GM18873 (cell line): ENCODE measurements around the gene PIK3R6.

Experiments
- ATAC-seq: cut with Tn5 transposase; IDR thresholded peaks from one replicate; pipeline ENCODE4 v1.9.1; 2021; ENCODE audit warnings: mild to moderate bottlenecking, moderate library complexity, moderate number of reproducible peaks; ENCODE audit not compliant: unreplicated experiment, low FRiP score

PIK3R6 gene

GRCh38 chr17:8798846-8799569, 68.5 kb downstream of the PIK3R6 start, which contains the start of gene MFSD6L:
Gene MFSD6L, minus strand, starts transcription at chr17:8799365. Its CDS starts 245 bp downstream, at chr17:8799120.
- ATAC-seq: no peak

- no peak for ATAC-seq
Observed at GRCh38 chr17:8798176-8798845, 69.2 kb downstream of the PIK3R6 start.

- ATAC-seq: no peak
Observed at GRCh38 chr17:8797621-8798175, 69.8 kb downstream of the PIK3R6 start.

- no peak for ATAC-seq
Observed at GRCh38 chr17:8794636-8795035, 72.8 kb downstream of the PIK3R6 start.

- no peak for ATAC-seq
Observed at GRCh38 chr17:8793649-8794048, 73.8 kb downstream of the PIK3R6 start.

- ATAC-seq: no peak
Observed at GRCh38 chr17:8792646-8793045, 74.8 kb downstream of the PIK3R6 start.

- no peak for ATAC-seq
Observed at GRCh38 chr17:8791910-8792270, 75.6 kb downstream of the PIK3R6 start.

- no peak for ATAC-seq
Observed at GRCh38 chr17:8791248-8791909, 76.1 kb downstream of the PIK3R6 start.

GRCh38 chr17:8789743-8790142, 77.7 kb downstream of the PIK3R6 start:
- no peak for ATAC-seq

GRCh38 chr17:8788998-8789397, 78.5 kb downstream of the PIK3R6 start:
- ATAC-seq: no peak

- ATAC-seq: no peak
Observed at GRCh38 chr17:8785547-8786413, 81.7 kb downstream of the PIK3R6 start.

GRCh38 chr17:8782176-8782575, 85.3 kb downstream of the PIK3R6 start:
- ATAC-seq: no peak

- no peak for ATAC-seq
Observed at GRCh38 chr17:8781776-8782175, 85.7 kb downstream of the PIK3R6 start.

GRCh38 chr17:8776881-8777280, 90.6 kb downstream of the PIK3R6 start:
- no peak for ATAC-seq

- ATAC-seq: no peak
Observed at GRCh38 chr17:8776248-8776647, 91.2 kb downstream of the PIK3R6 start.

- ATAC-seq: no peak
Observed at GRCh38 chr17:8766731-8767130, 100.7 kb downstream of the PIK3R6 start.

- ATAC-seq: no peak
Observed at GRCh38 chr17:8762012-8762411, 105.5 kb downstream of the PIK3R6 start.

GRCh38 chr17:8758137-8758596, 109.3 kb downstream of the PIK3R6 start, which contains the start of gene SPDYE4:
Gene SPDYE4, minus strand, starts transcription at chr17:8758546. Its CDS starts 164 bp downstream, at chr17:8758382.
- no peak for ATAC-seq

GRCh38 chr17:8757189-8757588, 110.3 kb downstream of the PIK3R6 start:
- ATAC-seq: no peak
